Uterus (tissue), 4 donors: ENCODE measurements around the gene LRRC2. TPM values are rescaled to one million over a fixed set of nuclear protein-coding genes. Genes with fewer than 3 reads are reported as not detected.

Experiments
- DNase-seq, 2 donors: peaks; one replicate each; pipeline ENCODE4 v3.0.0-alpha.2; 2019 to 2020
- H3K27ac ChIP-seq, 2 donors: fragments of 200-600 bp; sonication (generic); 1 replicate in 1 of 2; 2 replicates in 1 of 2; pipeline ENCODE4 v1.5.1; 2016 to 2018
- H3K27me3 ChIP-seq, 2 donors: fragments of 200-600 bp; sonication (generic); one replicate each; pipeline ENCODE4 v1.5.1; 2018 to 2019; ENCODE audit warnings: control low read depth in 1 of 2
- H3K36me3 ChIP-seq, 2 donors: fragments of 200-600 bp; sonication (generic); one replicate each; pipeline ENCODE4 v1.5.1; 2019; ENCODE audit warnings: control low read depth in 1 of 2
- H3K4me1 ChIP-seq, 2 donors: fragments of 200-600 bp; sonication (generic); one replicate each; pipeline ENCODE4 v1.5.1; 2018 to 2019; ENCODE audit warnings: control low read depth in 1 of 2
- H3K4me3 ChIP-seq, 2 donors: fragments of 200-600 bp; sonication (generic); 1 replicate in 1 of 2; 2 replicates in 1 of 2; pipeline ENCODE4 v1.5.1; 2018 to 2019; ENCODE audit warnings: mild to moderate bottlenecking in 1 of 2
- H3K9me3 ChIP-seq, 2 donors: fragments of 200-600 bp; sonication (generic); one replicate each; pipeline ENCODE4 v1.5.1; 2019; ENCODE audit warnings: control low read depth in 1 of 2
- POLR2A ChIP-seq, 2 donors: fragments of 450-650 bp; IDR thresholded peaks; one replicate each; pipeline ENCODE4 v1.6.1; 2016; ENCODE audit warnings: antibody characterized with exemption in 2 of 2, mild to moderate bottlenecking in 1 of 2, moderate library complexity in 1 of 2
- intact Hi-C: fragments of 100-400 bp; cut with DNase I; formaldehyde crosslinking; loops from one replicate; pipeline ENCODE4 v1.15.1; 2023; ENCODE audit warnings: low total_unique reads
- total RNA-seq, 4 donors: library from RNA; depleted of rRNA in 3 of 4; stranded (reverse); fragments of >200 nt in 3 of 4; gene quantifications; one replicate each; pipeline versions ENCODE4 v1.1.0 to v1.2.4, GENCODE V29; 2014 to 2023
- TF ChIP-seq, protein P1 (sequence below), 4 experiments: fragments of 200-600 bp in 2 of 4; fragments of 450-650 bp in 2 of 4; sonication (generic) in 2 of 4; IDR thresholded peaks; one replicate each; pipeline ENCODE4 v1.5.1; 2016 to 2019; ENCODE audit warnings: antibody characterized with exemption in 4 of 4, mild to moderate bottlenecking in 2 of 4, moderate library complexity in 1 of 4
- donor health status: DM: yes; HTN: yes; CAD: no.

The LRRC2 gene
- total RNA-seq, 4 donors from 2014 or later, result 1.0 to 10.7 (median 5.9) TPM

- TF ChIP-seq, protein P1, sequence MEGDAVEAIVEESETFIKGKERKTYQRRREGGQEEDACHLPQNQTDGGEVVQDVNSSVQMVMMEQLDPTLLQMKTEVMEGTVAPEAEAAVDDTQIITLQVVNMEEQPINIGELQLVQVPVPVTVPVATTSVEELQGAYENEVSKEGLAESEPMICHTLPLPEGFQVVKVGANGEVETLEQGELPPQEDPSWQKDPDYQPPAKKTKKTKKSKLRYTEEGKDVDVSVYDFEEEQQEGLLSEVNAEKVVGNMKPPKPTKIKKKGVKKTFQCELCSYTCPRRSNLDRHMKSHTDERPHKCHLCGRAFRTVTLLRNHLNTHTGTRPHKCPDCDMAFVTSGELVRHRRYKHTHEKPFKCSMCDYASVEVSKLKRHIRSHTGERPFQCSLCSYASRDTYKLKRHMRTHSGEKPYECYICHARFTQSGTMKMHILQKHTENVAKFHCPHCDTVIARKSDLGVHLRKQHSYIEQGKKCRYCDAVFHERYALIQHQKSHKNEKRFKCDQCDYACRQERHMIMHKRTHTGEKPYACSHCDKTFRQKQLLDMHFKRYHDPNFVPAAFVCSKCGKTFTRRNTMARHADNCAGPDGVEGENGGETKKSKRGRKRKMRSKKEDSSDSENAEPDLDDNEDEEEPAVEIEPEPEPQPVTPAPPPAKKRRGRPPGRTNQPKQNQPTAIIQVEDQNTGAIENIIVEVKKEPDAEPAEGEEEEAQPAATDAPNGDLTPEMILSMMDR (IDR thresholded peaks at IDR 0.05), result no peak
- TF ChIP-seq POLR2A (IDR thresholded peaks at IDR 0.05), result no peak
- Histone ChIP-seq H3K9me3 (no peaks in the 10 kb centered on the region), H3K27me3 (no peaks in the 10 kb centered on the region), H3K36me3 (no peaks in the 10 kb centered on the region), H3K4me1 (no peaks in the 10 kb centered on the region), H3K27ac (no peak overlapping the region), H3K4me3 (no peak overlapping the region)
- no peak for DNase-seq
- intact Hi-C loops, result no loop called here
Observed at GRCh38 chr3:46467562-46467961, 98.5 kb downstream of the LRRC2 start.

- Histone ChIP-seq H3K27me3 (no peaks in the 10 kb centered on the region), H3K4me3 (no peak overlapping the region), H3K36me3 (no peaks in the 10 kb centered on the region), H3K9me3 (no peaks in the 10 kb centered on the region), H3K27ac (no peak overlapping the region), H3K4me1 (no peaks in the 10 kb centered on the region)
- no peak for DNase-seq
- TF ChIP-seq, protein P1 (IDR thresholded peaks at IDR 0.05), result no peak
- TF ChIP-seq POLR2A (IDR thresholded peaks at IDR 0.05), result no peak
- intact Hi-C loops, result no loop called here
Observed at GRCh38 chr3:46466871-46467403, 99.2 kb downstream of the LRRC2 start.

DNA sequence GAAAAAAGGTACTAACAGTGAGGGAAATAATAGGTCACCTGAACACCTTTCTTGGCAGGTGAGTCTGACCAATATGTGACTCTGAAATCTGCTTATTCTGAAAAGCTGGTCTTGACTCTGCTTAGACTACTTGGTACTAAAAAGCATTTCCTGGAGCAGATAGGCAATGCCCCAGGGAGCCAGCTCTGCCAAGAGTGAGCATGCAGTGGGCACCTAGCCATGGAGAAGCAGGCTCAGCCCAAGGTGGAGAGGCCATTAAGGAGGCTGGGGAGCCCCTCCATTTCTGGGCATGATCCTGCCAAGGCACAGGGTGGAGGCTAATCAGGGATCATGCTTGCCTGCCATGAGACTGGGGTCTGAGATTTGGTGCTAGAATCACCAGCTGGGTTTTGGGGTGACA, 99.8 kb downstream of the LRRC2 start:
- H3K4me1 ChIP-seq, result no peaks in the 10 kb centered on the region
- no peak overlapping the region for H3K27ac ChIP-seq
- no peaks in the 10 kb centered on the region for H3K27me3 ChIP-seq
- H3K4me3 ChIP-seq, result no peak overlapping the region
- intact Hi-C loops, result no loop called here
- DNase-seq, result no peak
- no peaks in the 10 kb centered on the region for H3K9me3 ChIP-seq
- no peak for TF ChIP-seq POLR2A (IDR thresholded peaks at IDR 0.05)
- H3K36me3 ChIP-seq, result no peaks in the 10 kb centered on the region

Other genes with a start within 250 kb of the LRRC2 start
- 1 to 10 TPM in 3 of 4 donors, not detected in 1; 2.7 to 7.1 (median 3.7) TPM for gene CCR2, start 212.2 kb downstream of the LRRC2 start, total RNA-seq
- 1 to 10 TPM in 1 of 4 donors, under 1 TPM in 1, not detected in 2; 0.41 to 1.2 TPM for gene CCR5, start 195.4 kb downstream of the LRRC2 start, total RNA-seq
- gene CCRL2, start 159.0 kb downstream of the LRRC2 start, total RNA-seq, result 1 to 10 TPM in 3 of 4 donors, under 1 TPM in 1; 0.88 to 3.2 (median 1.7) TPM
- 1 to 10 TPM in 3 of 4 donors, under 1 TPM in 1; 0.59 to 9.0 (median 2.8) TPM for gene LTF, start 101.4 kb downstream of the LRRC2 start, total RNA-seq
- not detected for gene RTP3, start 68.3 kb downstream of the LRRC2 start, total RNA-seq
- gene FAM240A, start 46.2 kb upstream of the LRRC2 start, total RNA-seq, result not detected
- gene ALS2CL, start 127.4 kb upstream of the LRRC2 start, total RNA-seq, result 10 to 100 TPM; 15.7 to 75.3 (median 31.5) TPM
- gene TMIE, start 135.1 kb upstream of the LRRC2 start, total RNA-seq, result 1 to 10 TPM in 2 of 4 donors, under 1 TPM in 1, not detected in 1; 0.41 to 2.1 (median 1.6) TPM
- gene PRSS50, start 151.6 kb upstream of the LRRC2 start, total RNA-seq, result under 1 TPM in 2 of 4 donors, not detected in 2; 0.21 to 0.55 TPM